ENCODE measurements around the gene GGN.
"Not testable (repeated sequence)": the region's sequence is repeated elsewhere in the genome, so short reads cannot be mapped to it uniquely, and the experiment has no call there.

The GGN gene

GRCh38 chr19:38360839-38361631, 26.8 kb downstream of the GGN start:
- DNase-seq: no peak

- no peak for DNase-seq
Measured at GRCh38 chr19:38360351-38360750, 27.5 kb downstream of the GGN start.

- no peak for DNase-seq
Measured at GRCh38 chr19:38359242-38360021, 28.4 kb downstream of the GGN start.

- DNase-seq: no peak
Measured at GRCh38 chr19:38358071-38358470, 29.8 kb downstream of the GGN start.

- no peak for DNase-seq
Measured at GRCh38 chr19:38355728-38356725, 31.8 kb downstream of the GGN start.

GRCh38 chr19:38352611-38353010, 35.2 kb downstream of the GGN start:
- DNase-seq: no peak

- no peak for DNase-seq
Measured at GRCh38 chr19:38351865-38352395, 35.9 kb downstream of the GGN start.

- no peak for DNase-seq
Measured at GRCh38 chr19:38350883-38351282, 37.0 kb downstream of the GGN start.

GRCh38 chr19:38346837-38347236, 41.0 kb downstream of the GGN start:
- DNase-seq: no peak

- DNase-seq: no peak
Measured at GRCh38 chr19:38340927-38341326, 46.9 kb downstream of the GGN start.

GRCh38 chr19:38339011-38339410, 48.8 kb downstream of the GGN start:
- not testable (repeated sequence) for DNase-seq

- no peak for DNase-seq
Measured at GRCh38 chr19:38337360-38337653, 50.5 kb downstream of the GGN start.

- peak; percentile 40 to 68 for DNase-seq
Measured at GRCh38 chr19:38336638-38337359, 51.0 kb downstream of the GGN start.

- DNase-seq: peak in 1 of 2 experiments; percentile 69
Measured at GRCh38 chr19:38335949-38336637, 51.7 kb downstream of the GGN start.

Measured in cerebellar nuclear complex (tissue), 1 donor.